GM21360 (cell line): ENCODE results near the gene RASSF10.

ENCODE experiments used
- ATAC-seq: cut with Tn5 transposase; IDR thresholded peaks from one replicate; pipeline ENCODE4 v1.9.1; 2021; ENCODE audit warnings: mild to moderate bottlenecking, moderate library complexity; ENCODE audit not compliant: unreplicated experiment

The RASSF10 gene

GRCh38 chr11:13008625-13009475 is at the start of gene RASSF10:
TSS of gene RASSF10 (plus strand) at chr11:13009316. CDS start at chr11:13009577, 261 bp downstream.
- ATAC-seq: no peak

- no peak for ATAC-seq
Measured at GRCh38 chr11:12961615-12962014, 47.5 kb upstream of the RASSF10 start.

- ATAC-seq: no peak
Measured at GRCh38 chr11:12962306-12962705, 46.8 kb upstream of the RASSF10 start.

- ATAC-seq: no peak
Measured at GRCh38 chr11:12963051-12963450, 46.1 kb upstream of the RASSF10 start.

GRCh38 chr11:12963792-12964536 is 45.2 kb upstream of the RASSF10 start:
- peak; percentile 92 for ATAC-seq

- ATAC-seq: no peak
Measured at GRCh38 chr11:12964650-12965049, 44.5 kb upstream of the RASSF10 start.

- ATAC-seq: no peak
Measured at GRCh38 chr11:12966002-12966401, 43.1 kb upstream of the RASSF10 start.

GRCh38 chr11:12968101-12968500 is 41.0 kb upstream of the RASSF10 start:
- ATAC-seq: no peak

GRCh38 chr11:12968826-12969225 is 40.3 kb upstream of the RASSF10 start:
- no peak for ATAC-seq

GRCh38 chr11:12971955-12972354 is 37.2 kb upstream of the RASSF10 start:
- ATAC-seq: no peak

GRCh38 chr11:12973528-12974181 is 35.5 kb upstream of the RASSF10 start:
- ATAC-seq: no peak

GRCh38 chr11:12975195-12975594 is 33.9 kb upstream of the RASSF10 start:
- no peak for ATAC-seq

- ATAC-seq: no peak
Measured at GRCh38 chr11:12979928-12980689, 29.0 kb upstream of the RASSF10 start.

GRCh38 chr11:12981676-12982522 is 27.2 kb upstream of the RASSF10 start:
- ATAC-seq: no peak

- no peak for ATAC-seq
Measured at GRCh38 chr11:12983336-12983735, 25.8 kb upstream of the RASSF10 start.

GRCh38 chr11:12986194-12986898 is 22.8 kb upstream of the RASSF10 start:
- ATAC-seq: no peak

GRCh38 chr11:12989428-12990161 is 19.5 kb upstream of the RASSF10 start:
- ATAC-seq: no peak

GRCh38 chr11:12990162-12990480 is 19.0 kb upstream of the RASSF10 start:
- no peak for ATAC-seq

GRCh38 chr11:12991426-12991825 is 17.7 kb upstream of the RASSF10 start:
- no peak for ATAC-seq
